K562 (cell line): Measurements from ENCODE around the gene ZNF629. TPM values are rescaled to one million over a fixed set of nuclear protein-coding genes. Genes with fewer than 3 reads are reported as not detected.

Experiments
- CBX2 ChIP-seq: fragments of 200-600 bp; sonication (generic); IDR thresholded peaks from one replicate; pipeline ENCODE4 v1.6.1; 2012; ENCODE audit warnings: mild to moderate bottlenecking, low read length, inconsistent platforms; ENCODE audit not compliant: insufficient read depth, poor library complexity, severe bottlenecking
- E2F8 ChIP-seq: fragments of 450-650 bp; IDR thresholded peaks from 2 replicates; pipeline ENCODE4 v1.7.1; 2018; ENCODE audit warnings: mild to moderate bottlenecking, low read depth; ENCODE audit not compliant: partially characterized antibody
- ERF ChIP-seq: fragments of 450-650 bp; formaldehyde crosslinking; IDR thresholded peaks from 2 replicates; pipeline ENCODE4 v1.4.0; 2020; ENCODE audit warnings: mild to moderate bottlenecking, mixed read lengths
- FOXK2 ChIP-seq, 2 experiments: fragments of 450-650 bp; IDR thresholded peaks in 1 of 2; conservative IDR thresholded peaks in 1 of 2; 2 replicates each; pipeline ENCODE4 v1.6.1; 2016; ENCODE audit warnings: low read depth in 2 of 2, mild to moderate bottlenecking in 1 of 2
- GABPB1 ChIP-seq: sonication (generic); formaldehyde crosslinking; IDR thresholded peaks from 2 replicates; pipeline ENCODE4 v1.8.0; 2022; ENCODE audit warnings: mild to moderate bottlenecking, missing genetic modification reagents
- GMEB1 ChIP-seq: fragments of 250-450 bp; sonication (Bioruptor Pico); IDR thresholded peaks from 2 replicates; pipeline ENCODE4 v1.4.0; 2020; ENCODE audit warnings: mild to moderate bottlenecking
- KLF16 ChIP-seq: IDR thresholded peaks from 2 replicates; pipeline ENCODE4 v1.6.1; 2016; ENCODE audit warnings: antibody characterized with exemption
- NCOA6 ChIP-seq: fragments of 450-650 bp; IDR thresholded peaks from 2 replicates; pipeline ENCODE4 v1.6.1; 2017; ENCODE audit warnings: mild to moderate bottlenecking
- NFE2L1 ChIP-seq: fragments of 450-650 bp; IDR thresholded peaks from 2 replicates; pipeline ENCODE4 v1.6.1; 2016; ENCODE audit warnings: missing genetic modification characterization, low read depth, mild to moderate bottlenecking, missing compliant biosample characterization, moderate library complexity, borderline replicate concordance
- OTX1 ChIP-seq: fragments of 450-650 bp; formaldehyde crosslinking; IDR thresholded peaks from 2 replicates; pipeline ENCODE4 v1.4.0; 2022; ENCODE audit warnings: mild to moderate bottlenecking
- PTBP1 ChIP-seq: fragments of 200-400 bp; formaldehyde crosslinking; IDR thresholded peaks from 2 replicates; pipeline ENCODE4 v1.6.1; 2017; ENCODE audit warnings: low read depth, low read length
- SETDB1 ChIP-seq: IDR thresholded peaks from one replicate; pipeline ENCODE4 v1.6.1; 2012; ENCODE audit warnings: low read length, control low read depth, inconsistent platforms
- SIN3A ChIP-seq, 2 experiments: fragments of 150-350 bp in 1 of 2; IDR thresholded peaks; 2 replicates each; pipeline ENCODE4 v1.6.1; 2011 to 2016; ENCODE audit warnings: borderline replicate concordance in 2 of 2, low read depth in 2 of 2, low read length in 2 of 2, mild to moderate bottlenecking in 2 of 2, moderate library complexity in 2 of 2; ENCODE audit not compliant: control insufficient read depth in 1 of 2
- SIRT6 ChIP-seq: IDR thresholded peaks from one replicate; pipeline ENCODE4 v1.6.1; 2012; ENCODE audit warnings: low read depth, mild to moderate bottlenecking, control low read depth, inconsistent platforms, low read length, moderate library complexity
- TEAD2 ChIP-seq: fragments of 450-650 bp; IDR thresholded peaks from 2 replicates; pipeline ENCODE4 v1.6.1; 2016; ENCODE audit warnings: missing genetic modification characterization, control low read depth, missing compliant biosample characterization
- ZBTB11 ChIP-seq, 3 experiments: fragments of 200-800 bp in 1 of 3; fragments of 250-450 bp in 1 of 3; fragments of 450-650 bp in 1 of 3; sonication (Bioruptor Pico) in 1 of 3; sonication (Bioruptor generic) in 1 of 3; formaldehyde crosslinking in 1 of 3; IDR thresholded peaks; 2 replicates each; pipeline versions ENCODE4 v1.6.1 to v1.8.0; 2016 to 2022; ENCODE audit warnings: mild to moderate bottlenecking in 2 of 3, missing genetic modification characterization in 2 of 3, missing compliant biosample characterization in 1 of 3, moderate library complexity in 1 of 3
- ZFP1 ChIP-seq: fragments of 450-650 bp; formaldehyde crosslinking; IDR thresholded peaks from 2 replicates; pipeline ENCODE4 v1.4.0; 2020; ENCODE audit warnings: mild to moderate bottlenecking, mixed read lengths
- ZNF212 ChIP-seq: fragments of 450-650 bp; formaldehyde crosslinking; IDR thresholded peaks from 2 replicates; pipeline ENCODE4 v1.4.0; 2020; ENCODE audit warnings: mild to moderate bottlenecking
- ZNF696 ChIP-seq: fragments of 250-450 bp; sonication (Bioruptor Pico); conservative IDR thresholded peaks from 2 replicates; pipeline ENCODE4 v1.4.0; 2020; ENCODE audit warnings: mild to moderate bottlenecking, moderate library complexity
- ZNF75A ChIP-seq: fragments of 450-650 bp; formaldehyde crosslinking; IDR thresholded peaks from 2 replicates; pipeline ENCODE4 v1.4.0; 2020; ENCODE audit warnings: mild to moderate bottlenecking
- ZNF785 ChIP-seq: fragments of 250-450 bp; sonication (Bioruptor Pico); IDR thresholded peaks from 2 replicates; pipeline ENCODE4 v1.4.0; 2020; ENCODE audit warnings: mild to moderate bottlenecking
- polyA plus RNA-seq, 8 experiments: library from polyadenylated mRNA; depleted of rRNA in 4 of 8; stranded (reverse) in 5 of 8; unstranded in 3 of 8; fragments of >200 nt; fragmentation: Nextera tagmentation in 2 of 8; fragmentation: Illumina TruSeq in 1 of 8; extraction: Ambion mirVana in 2 of 8; extraction: Trizol in 1 of 8; gene quantifications; 2 replicates each; pipeline versions ENCODE4 v1.2.1 to v1.2.3, GENCODE V29; 2011 to 2014; ENCODE audit warnings: inconsistent platforms in 1 of 8, missing spikeins in 1 of 8
- total RNA-seq, 7 experiments: library from RNA; depleted of rRNA in 6 of 7; stranded (reverse); fragments of >200 nt in 6 of 7; fragmentation: Illumina TruSeq in 2 of 7; extraction: Trizol in 2 of 7; gene quantifications; 2 replicates each; pipeline versions ENCODE4 v1.2.1 to v1.2.3, GENCODE V29; 2011 to 2021; ENCODE audit warnings: low replicate concordance in 1 of 7

The ZNF629 gene
- total and polyA plus RNA-seq, 9 of the 15 experiments (the other 6 are each of a cell fraction or from before 2014, with no cell fraction given), result 0.44 to 18.8 (median 7.4) TPM

GRCh38 chr16:30786936-30787612 is at the start of gene ZNF629 (continued):
- TF ChIP-seq GABPB1 (CRISPR knock-in tag) (peak; percentile 91), KLF16 (no peak), NFE2L1 (tag) (no peak), FOXK2 (conservative IDR thresholded peaks at IDR 0.05 in 1 of 2, IDR thresholded peaks at IDR 0.05 in 1 of 2; ENCODE audit: low read depth in 2 of 2) (no peak), ZNF212 (CRISPR knock-in tag) (no peak), GMEB1 (CRISPR knock-in tag) (no peak), ZNF696 (CRISPR knock-in tag) (no peak), ERF (CRISPR knock-in tag) (no peak), SIRT6 (no peak), ZBTB11 (CRISPR knock-in tag; IDR thresholded peaks at IDR 0.05) (peak in 2 of 3 experiments; percentile 65 to 92; a peak in 5 of 6 replicates), NCOA6 (no peak), OTX1 (no peak), ZNF785 (no peak), SETDB1 (no peak), PTBP1 (no peak), ZFP1 (CRISPR knock-in tag) (no peak), SIN3A (IDR thresholded peaks at IDR 0.05; ENCODE audit: borderline replicate concordance in 2 of 2, control insufficient read depth in 1 of 2, low read depth in 2 of 2, low read length in 2 of 2) (peak in 1 of 2 experiments; percentile 56; a peak in 1 of 4 replicates), CBX2 (no peak), E2F8 (peak; percentile 68), ZNF75A (CRISPR knock-in tag) (no peak), TEAD2 (tag) (no peak)
